Parathyroid adenoma (tissue), 2 donors: ENCODE results near the gene KIRREL3.

Experiments used
- H2AFZ ChIP-seq: fragments of 300-600 bp; sonication (generic); one replicate; pipeline ENCODE4 v1.7.0; 2017; ENCODE audit warnings: antibody characterized with exemption, mild to moderate bottlenecking
- H3K27ac ChIP-seq: fragments of 300-600 bp; sonication (generic); one replicate; pipeline ENCODE4 v1.7.0; 2017
- H3K27me3 ChIP-seq: fragments of 300-600 bp; sonication (generic); one replicate; pipeline ENCODE4 v1.7.0; 2017; ENCODE audit warnings: low read length; ENCODE audit not compliant: control insufficient read depth, insufficient read depth
- H3K36me3 ChIP-seq: fragments of 300-600 bp; sonication (generic); one replicate; pipeline ENCODE4 v1.7.0; 2017; ENCODE audit warnings: low read length; ENCODE audit not compliant: control insufficient read depth, insufficient read depth
- H3K4me1 ChIP-seq: fragments of 300-600 bp; sonication (generic); one replicate; pipeline ENCODE4 v1.7.0; 2017; ENCODE audit warnings: control low read depth
- H3K4me2 ChIP-seq: fragments of 300-600 bp; sonication (generic); one replicate; pipeline ENCODE4 v1.7.0; 2017; ENCODE audit warnings: low read length
- H3K4me3 ChIP-seq: fragments of 300-600 bp; sonication (generic); one replicate; pipeline ENCODE4 v1.7.0; 2017; ENCODE audit warnings: low read depth, low read length
- H3K79me2 ChIP-seq: fragments of 300-600 bp; sonication (generic); one replicate; pipeline ENCODE4 v1.7.0; 2017; ENCODE audit warnings: control low read depth
- H3K9ac ChIP-seq: fragments of 300-600 bp; sonication (generic); one replicate; pipeline ENCODE4 v1.7.0; 2017; ENCODE audit warnings: mild to moderate bottlenecking
- H3K9me3 ChIP-seq: fragments of 300-600 bp; sonication (generic); one replicate; pipeline ENCODE4 v1.7.0; 2017; ENCODE audit warnings: low read length; ENCODE audit not compliant: control insufficient read depth
- TF ChIP-seq, protein P1 (sequence below): fragments of 300-600 bp; sonication (generic); IDR thresholded peaks from one replicate; pipeline ENCODE4 v1.7.0; 2017; ENCODE audit warnings: antibody characterized with exemption, mild to moderate bottlenecking
- donor health status: primary hyperparathyroidism.

Gene KIRREL3

DNA sequence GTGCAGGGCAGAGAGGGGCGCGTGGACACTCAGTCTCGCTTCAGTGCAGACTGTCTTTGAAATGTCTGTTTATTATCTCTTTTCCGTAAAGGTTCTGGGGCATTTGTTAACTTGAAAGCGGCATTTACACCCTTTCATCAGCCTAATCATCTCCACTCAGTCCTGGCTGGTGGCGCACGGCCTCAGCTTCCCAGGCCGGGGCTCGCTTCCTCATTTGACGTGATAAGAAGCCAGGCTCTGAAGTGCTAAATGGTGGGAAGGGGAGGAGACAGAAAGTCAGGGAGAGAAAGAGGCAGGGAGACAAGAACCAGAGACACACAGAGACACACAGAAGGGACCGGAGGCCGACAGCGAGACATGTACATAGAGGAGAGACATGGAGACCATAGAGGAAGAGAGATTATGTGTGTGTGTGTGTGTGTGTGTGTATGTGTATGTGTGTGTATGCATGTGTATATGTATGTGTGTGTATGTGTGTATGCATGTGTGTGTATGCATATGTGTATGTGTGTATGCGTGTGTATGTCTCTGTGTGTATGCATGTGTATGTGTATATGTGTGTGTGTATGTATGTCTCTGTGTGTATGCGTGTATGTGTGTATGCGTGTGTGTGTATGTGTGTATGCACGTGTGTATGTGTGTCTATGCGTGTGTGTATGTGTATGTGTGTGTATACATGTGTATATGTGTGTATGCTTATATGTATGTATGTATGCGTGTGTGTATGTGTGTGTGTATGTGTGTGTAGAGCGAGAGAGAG, 543.6 kb downstream of the KIRREL3 start:
- H3K4me3 ChIP-seq = no peak overlapping the region
- H3K27me3 ChIP-seq = no peaks in the 10 kb centered on the region
- no peaks in the 10 kb centered on the region for H3K9me3 ChIP-seq
- no peaks in the 10 kb centered on the region for H3K4me1 ChIP-seq
- H2AFZ ChIP-seq = no peak overlapping the region
- TF ChIP-seq, protein P1, sequence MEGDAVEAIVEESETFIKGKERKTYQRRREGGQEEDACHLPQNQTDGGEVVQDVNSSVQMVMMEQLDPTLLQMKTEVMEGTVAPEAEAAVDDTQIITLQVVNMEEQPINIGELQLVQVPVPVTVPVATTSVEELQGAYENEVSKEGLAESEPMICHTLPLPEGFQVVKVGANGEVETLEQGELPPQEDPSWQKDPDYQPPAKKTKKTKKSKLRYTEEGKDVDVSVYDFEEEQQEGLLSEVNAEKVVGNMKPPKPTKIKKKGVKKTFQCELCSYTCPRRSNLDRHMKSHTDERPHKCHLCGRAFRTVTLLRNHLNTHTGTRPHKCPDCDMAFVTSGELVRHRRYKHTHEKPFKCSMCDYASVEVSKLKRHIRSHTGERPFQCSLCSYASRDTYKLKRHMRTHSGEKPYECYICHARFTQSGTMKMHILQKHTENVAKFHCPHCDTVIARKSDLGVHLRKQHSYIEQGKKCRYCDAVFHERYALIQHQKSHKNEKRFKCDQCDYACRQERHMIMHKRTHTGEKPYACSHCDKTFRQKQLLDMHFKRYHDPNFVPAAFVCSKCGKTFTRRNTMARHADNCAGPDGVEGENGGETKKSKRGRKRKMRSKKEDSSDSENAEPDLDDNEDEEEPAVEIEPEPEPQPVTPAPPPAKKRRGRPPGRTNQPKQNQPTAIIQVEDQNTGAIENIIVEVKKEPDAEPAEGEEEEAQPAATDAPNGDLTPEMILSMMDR = no peak
- H3K4me2 ChIP-seq = no peak overlapping the region
- no peak overlapping the region for H3K9ac ChIP-seq
- H3K27ac ChIP-seq = no peak overlapping the region
- no peaks in the 10 kb centered on the region for H3K79me2 ChIP-seq
- H3K36me3 ChIP-seq = no peaks in the 10 kb centered on the region

DNA sequence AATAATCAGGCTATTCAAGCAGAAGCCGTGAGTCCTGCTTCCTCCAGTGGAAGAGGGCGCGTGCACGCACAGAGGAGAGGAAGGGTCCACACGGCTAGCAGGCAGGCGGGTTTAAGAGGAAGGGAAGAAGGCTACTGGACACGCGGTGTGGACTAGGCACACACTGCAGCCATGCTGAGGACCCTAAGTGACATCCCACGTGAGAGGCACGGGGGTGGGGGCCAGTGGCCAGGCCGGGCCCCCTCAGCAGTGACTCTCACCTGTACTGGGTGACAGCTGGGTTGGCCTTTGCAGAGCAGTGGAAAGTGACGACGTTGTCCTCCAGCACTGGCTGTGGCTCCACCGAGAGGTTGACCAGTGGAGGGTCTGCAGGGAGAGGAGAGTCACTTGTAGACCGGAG, 544.5 kb downstream of the KIRREL3 start:
- Histone ChIP-seq H3K4me2 (no peak overlapping the region), H3K4me3 (no peak overlapping the region), H3K27me3 (no peaks in the 10 kb centered on the region), H3K79me2 (no peaks in the 10 kb centered on the region), H3K9ac (no peak overlapping the region), H2AFZ (no peak overlapping the region), H3K4me1 (no peaks in the 10 kb centered on the region), H3K27ac (no peak overlapping the region), H3K9me3 (no peaks in the 10 kb centered on the region), H3K36me3 (no peaks in the 10 kb centered on the region)
- TF ChIP-seq, protein P1 = no peak

DNA sequence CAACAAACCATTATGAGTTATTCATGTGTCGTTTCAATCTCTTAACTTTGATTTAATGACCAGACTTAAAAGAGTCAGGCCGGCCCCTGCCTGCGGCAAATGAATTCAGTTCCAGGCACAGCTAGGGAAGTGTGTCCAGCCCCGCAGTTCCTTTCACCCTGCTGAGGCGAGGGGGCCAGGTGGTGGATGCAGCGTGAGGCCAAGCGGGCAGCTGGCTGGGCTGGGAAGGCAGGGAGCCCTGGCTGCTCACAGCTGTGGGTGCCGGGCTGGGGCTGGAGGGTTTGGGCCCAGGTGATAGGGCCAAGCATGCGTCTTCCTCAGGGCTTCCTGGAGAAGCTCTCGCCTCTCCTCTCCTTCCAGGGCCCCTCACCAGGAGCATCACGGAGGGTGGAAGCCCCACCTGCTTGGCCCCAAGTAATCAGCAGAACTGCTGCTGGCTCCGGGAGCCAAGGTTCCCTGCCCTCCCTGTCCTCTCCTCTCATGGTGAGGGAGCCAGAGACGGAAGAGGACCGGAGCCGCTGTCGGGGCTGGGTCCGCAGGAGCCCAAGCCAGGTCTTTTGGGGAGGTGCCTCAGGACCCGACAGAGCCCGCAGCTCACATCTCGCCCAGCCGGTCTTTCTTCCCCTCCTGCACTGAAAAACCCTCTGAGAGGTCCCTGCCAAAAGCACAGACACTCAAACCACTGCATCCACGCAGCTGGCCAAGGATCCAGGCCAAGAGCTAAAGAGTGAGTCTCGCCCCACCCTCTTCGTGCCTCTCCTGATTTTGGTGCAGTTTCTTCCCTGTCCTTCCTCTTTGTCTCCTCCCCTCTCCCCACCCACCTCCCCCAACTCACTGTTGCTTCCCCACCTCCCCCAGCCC, 548.1 kb downstream of the KIRREL3 start:
- Histone ChIP-seq H3K79me2 (no peaks in the 10 kb centered on the region), H3K27ac (no peak overlapping the region), H3K4me1 (no peaks in the 10 kb centered on the region), H3K9ac (no peak overlapping the region), H2AFZ (no peak overlapping the region), H3K27me3 (no peaks in the 10 kb centered on the region), H3K4me2 (no peak overlapping the region), H3K9me3 (no peaks in the 10 kb centered on the region), H3K36me3 (no peaks in the 10 kb centered on the region), H3K4me3 (no peak overlapping the region)
- TF ChIP-seq, protein P1 = no peak

DNA sequence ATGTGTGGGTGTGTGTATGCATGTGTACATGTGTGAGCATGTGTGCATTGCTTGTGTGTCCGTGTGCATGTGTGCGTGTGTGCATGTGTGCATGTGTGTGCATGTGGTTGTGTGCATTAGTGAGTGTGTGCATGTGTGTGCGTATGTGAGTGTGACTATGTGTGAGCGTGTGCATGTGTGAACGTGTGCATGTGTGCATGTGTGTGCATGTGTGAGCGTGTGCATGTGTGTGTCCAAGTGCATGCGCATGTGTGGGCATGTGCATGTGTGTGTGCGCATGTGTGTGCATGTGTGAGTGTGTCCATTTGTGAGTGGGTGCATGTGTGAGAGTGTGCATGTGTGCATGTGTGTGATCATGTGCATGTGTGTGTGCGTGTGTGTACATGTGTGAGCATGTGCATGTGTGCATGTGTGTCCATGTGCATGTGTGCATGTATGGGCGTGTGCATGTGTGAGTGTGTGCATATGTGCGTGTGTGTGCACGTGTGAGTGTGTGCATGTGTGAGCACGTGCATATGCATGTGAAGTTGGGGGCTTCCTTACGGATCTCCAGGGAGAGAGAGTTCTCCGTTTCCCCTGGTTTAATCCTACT, 549.3 kb downstream of the KIRREL3 start:
- no peaks in the 10 kb centered on the region for H3K27me3 ChIP-seq
- no peak overlapping the region for H3K4me2 ChIP-seq
- no peaks in the 10 kb centered on the region for H3K4me1 ChIP-seq
- no peaks in the 10 kb centered on the region for H3K9me3 ChIP-seq
- TF ChIP-seq, protein P1 = no peak
- no peak overlapping the region for H3K4me3 ChIP-seq
- no peak overlapping the region for H3K9ac ChIP-seq
- no peak overlapping the region for H3K27ac ChIP-seq
- H2AFZ ChIP-seq = no peak overlapping the region
- no peaks in the 10 kb centered on the region for H3K79me2 ChIP-seq
- no peaks in the 10 kb centered on the region for H3K36me3 ChIP-seq
